Calu3 (cell line): Measurements from ENCODE around the gene ISYNA1. TPM values are rescaled to one million over a fixed set of nuclear protein-coding genes. Genes with fewer than 3 reads are reported as not detected.

Experiments used
- BruUV-seq: library from RNA; stranded (reverse); fragments of 400-500 nt; replicated peaks from 2 replicates; lab custom pipeline; 2021; lab: Mats Ljungman, UMichigan
- CTCF ChIA-PET: fragments of 300-600 bp; sonication (Branson Sonifier 250); formaldehyde crosslinking; loops from one replicate; lab custom pipeline; 2022; ENCODE audit warnings: antibody characterized with exemption; lab: Charles Lee
- DNase-seq: peaks from one replicate; pipeline ENCODE4 v3.0.0; 2022
- H3K27ac Mint-ChIP-seq: one replicate; pipeline ENCODE4 v1.8.0; 2022; ENCODE audit warnings: mixed read lengths; ENCODE audit not compliant: unreplicated experiment
- H3K27me3 Mint-ChIP-seq: one replicate; pipeline ENCODE4 v1.8.0; 2022; ENCODE audit warnings: mixed read lengths; ENCODE audit not compliant: unreplicated experiment
- H3K36me3 Mint-ChIP-seq: one replicate; pipeline ENCODE4 v1.8.0; 2022; ENCODE audit warnings: mild to moderate bottlenecking, moderate library complexity, mixed read lengths; ENCODE audit not compliant: insufficient read depth, unreplicated experiment
- H3K4me1 Mint-ChIP-seq: one replicate; pipeline ENCODE4 v1.8.0; 2022; ENCODE audit warnings: mild to moderate bottlenecking, low read depth, mixed read lengths; ENCODE audit not compliant: unreplicated experiment
- H3K4me3 Mint-ChIP-seq: one replicate; pipeline ENCODE4 v1.8.0; 2022; ENCODE audit warnings: mild to moderate bottlenecking, low read depth, moderate library complexity, mixed read lengths; ENCODE audit not compliant: unreplicated experiment
- H3K9me3 Mint-ChIP-seq: one replicate; pipeline ENCODE4 v1.8.0; 2022; ENCODE audit warnings: low read depth, mixed read lengths; ENCODE audit not compliant: unreplicated experiment
- CTCF ChIP-seq: fragments of 200-600 bp; IDR thresholded peaks from one replicate; pipeline ENCODE4 v1.8.0; 2022; ENCODE audit warnings: antibody characterized with exemption; ENCODE audit not compliant: unreplicated experiment
- intact Hi-C: fragments of 100-400 bp; cut with micrococcal nuclease; formaldehyde crosslinking; loops from one replicate; pipeline ENCODE4 v1.10.0; 2022; ENCODE audit not compliant: unreplicated experiment
- total RNA-seq: library from RNA; stranded (reverse); gene quantifications from 2 replicates; pipeline ENCODE4 v1.2.3, GENCODE V29; 2022

ISYNA1 gene
- total RNA-seq, 1 experiment from 2014 or later = 94.9 TPM

GRCh38 chr19:18444513-18444912 lies 6.6 kb upstream of the ISYNA1 start:
- CTCF ChIA-PET = no interaction called here
- TF ChIP-seq CTCF = no peak
- BruUV-seq = no TSS peak
- Mint-ChIP-seq H3K27ac (no peak overlapping the region), H3K36me3 (peaks cover 32% of the 10 kb centered on the region), H3K4me1 (peaks cover 17% of the 10 kb centered on the region), H3K9me3 (peaks cover 2% of the 10 kb centered on the region), H3K27me3 (no peaks in the 10 kb centered on the region), H3K4me3 (no peak overlapping the region)
- intact Hi-C loops = no loop called here
- no peak for DNase-seq

DNA sequence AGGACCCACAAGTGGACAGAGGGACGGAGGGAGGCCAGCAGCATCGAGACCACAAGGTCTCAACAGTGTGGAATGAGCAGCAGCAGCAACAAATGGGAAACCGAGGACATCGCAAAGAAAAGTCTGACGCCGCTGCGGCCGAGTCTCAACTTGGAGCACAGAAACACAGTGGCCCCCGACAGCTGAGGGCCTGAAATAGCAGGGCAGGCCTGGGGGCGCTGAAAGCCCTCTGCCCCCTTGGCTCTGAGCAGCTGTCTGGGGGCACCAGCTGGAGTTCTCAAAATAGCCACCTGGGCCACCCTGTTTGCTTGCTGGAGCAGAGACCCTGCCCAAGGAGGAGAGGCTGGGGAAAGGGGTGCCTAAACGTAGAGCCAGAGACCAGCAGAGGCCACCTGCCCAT lies 5.9 kb upstream of the ISYNA1 start:
- Mint-ChIP-seq H3K9me3 (peaks cover 2% of the 10 kb centered on the region), H3K4me1 (peaks cover 23% of the 10 kb centered on the region), H3K27ac (no peak overlapping the region), H3K4me3 (no peak overlapping the region), H3K36me3 (peaks cover 39% of the 10 kb centered on the region), H3K27me3 (no peaks in the 10 kb centered on the region)
- CTCF ChIA-PET = no interaction called here
- no peak for TF ChIP-seq CTCF
- no TSS peak for BruUV-seq
- intact Hi-C loops = no loop called here
- DNase-seq = no peak

- CTCF ChIA-PET = no interaction called here
- BruUV-seq = no TSS peak
- Mint-ChIP-seq H3K36me3 (peaks cover 43% of the 10 kb centered on the region), H3K9me3 (peaks cover 2% of the 10 kb centered on the region), H3K4me3 (no peak overlapping the region), H3K27me3 (no peaks in the 10 kb centered on the region), H3K4me1 (peaks cover 25% of the 10 kb centered on the region), H3K27ac (no peak overlapping the region)
- DNase-seq = no peak
- intact Hi-C loops = no loop called here
- TF ChIP-seq CTCF = no peak
Observed at GRCh38 chr19:18443406-18443805, 5.5 kb upstream of the ISYNA1 start.

GRCh38 chr19:18442941-18443340 lies 5.0 kb upstream of the ISYNA1 start:
- Mint-ChIP-seq H3K27me3 (no peaks in the 10 kb centered on the region), H3K4me1 (peaks cover 25% of the 10 kb centered on the region), H3K4me3 (no peak overlapping the region), H3K27ac (no peak overlapping the region), H3K36me3 (peaks cover 47% of the 10 kb centered on the region), H3K9me3 (peaks cover 2% of the 10 kb centered on the region)
- DNase-seq = no peak
- intact Hi-C loops = no loop called here
- CTCF ChIA-PET = no interaction called here
- BruUV-seq = no TSS peak
- no peak for TF ChIP-seq CTCF
